ENCODE results near the gene BICDL1.
"Not testable (repeated sequence)": the region's sequence is repeated elsewhere in the genome, so short reads cannot be mapped to it uniquely, and the experiment has no call there.

BICDL1 gene

GRCh38 chr12:120006258-120006975 lies 17.4 kb downstream of the BICDL1 start:
- DNase-seq, result no peak

GRCh38 chr12:120007272-120007671 lies 18.2 kb downstream of the BICDL1 start:
- DNase-seq, result no peak

- no peak for DNase-seq
Observed at GRCh38 chr12:120010661-120011230, 21.7 kb downstream of the BICDL1 start.

- peak; percentile 29 for DNase-seq
Observed at GRCh38 chr12:120012067-120012621, 23.1 kb downstream of the BICDL1 start.

GRCh38 chr12:120013659-120014380 lies 24.8 kb downstream of the BICDL1 start:
- no peak for DNase-seq

GRCh38 chr12:120014381-120014735 lies 25.3 kb downstream of the BICDL1 start:
- not testable (repeated sequence) for DNase-seq

GRCh38 chr12:120015313-120015712 lies 26.3 kb downstream of the BICDL1 start:
- no peak for DNase-seq

- not testable (repeated sequence) for DNase-seq
Observed at GRCh38 chr12:120016199-120016598, 27.2 kb downstream of the BICDL1 start.

GRCh38 chr12:120019197-120019596 lies 30.2 kb downstream of the BICDL1 start:
- no peak for DNase-seq

- no peak for DNase-seq
Observed at GRCh38 chr12:120019938-120020337, 30.9 kb downstream of the BICDL1 start.

- no peak for DNase-seq
Observed at GRCh38 chr12:120024193-120024592, 35.2 kb downstream of the BICDL1 start.

GRCh38 chr12:120025640-120026039 lies 36.6 kb downstream of the BICDL1 start:
- DNase-seq, result no peak

GRCh38 chr12:120032242-120032641 lies 43.2 kb downstream of the BICDL1 start:
- no peak for DNase-seq

- DNase-seq, result no peak
Observed at GRCh38 chr12:120037851-120038250, 48.8 kb downstream of the BICDL1 start.

GRCh38 chr12:120039711-120040110 lies 50.7 kb downstream of the BICDL1 start:
- DNase-seq, result no peak

GRCh38 chr12:120041386-120042231 lies 52.6 kb downstream of the BICDL1 start:
- no peak for DNase-seq

- DNase-seq, result not testable (repeated sequence)
Observed at GRCh38 chr12:120045367-120045766, 56.3 kb downstream of the BICDL1 start.

GRCh38 chr12:120047072-120047471 lies 58.0 kb downstream of the BICDL1 start:
- no peak for DNase-seq

GRCh38 chr12:120048263-120048662 lies 59.2 kb downstream of the BICDL1 start:
- no peak for DNase-seq

- DNase-seq, result no peak
Observed at GRCh38 chr12:120049426-120049825, 60.4 kb downstream of the BICDL1 start.

GRCh38 chr12:120051535-120051934 lies 62.5 kb downstream of the BICDL1 start:
- no peak for DNase-seq

- no peak for DNase-seq
Observed at GRCh38 chr12:120054293-120054692, 65.3 kb downstream of the BICDL1 start.

Data from NCI-H774 (cell line).